ENCODE results near the gene HEPH.

The HEPH gene

DNA sequence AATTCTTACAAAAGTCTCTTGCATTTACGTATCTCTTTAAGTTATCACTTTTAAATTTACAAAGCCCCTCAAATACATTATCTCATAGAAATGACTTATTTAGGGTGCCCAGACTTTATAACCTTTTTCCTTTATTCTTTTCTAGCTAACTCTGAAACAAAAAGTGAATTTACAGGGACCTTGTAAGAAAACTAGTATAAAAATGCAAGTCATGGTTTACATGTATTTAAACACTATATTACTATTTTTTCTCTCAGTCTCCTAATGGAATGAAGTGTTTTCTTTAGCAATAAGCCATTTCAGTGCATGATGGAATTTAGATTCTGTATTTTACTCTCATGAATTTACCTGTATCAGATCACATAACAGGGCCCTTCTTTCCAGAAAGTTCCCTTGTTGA is 14.5 kb upstream of the HEPH start:
- DNase-seq (ENCODE audit: low read depth), result no peak
- H3K4me3 ChIP-seq (ENCODE audit: low read depth, low read length), result no peak overlapping the region
- TF ChIP-seq, protein P1, sequence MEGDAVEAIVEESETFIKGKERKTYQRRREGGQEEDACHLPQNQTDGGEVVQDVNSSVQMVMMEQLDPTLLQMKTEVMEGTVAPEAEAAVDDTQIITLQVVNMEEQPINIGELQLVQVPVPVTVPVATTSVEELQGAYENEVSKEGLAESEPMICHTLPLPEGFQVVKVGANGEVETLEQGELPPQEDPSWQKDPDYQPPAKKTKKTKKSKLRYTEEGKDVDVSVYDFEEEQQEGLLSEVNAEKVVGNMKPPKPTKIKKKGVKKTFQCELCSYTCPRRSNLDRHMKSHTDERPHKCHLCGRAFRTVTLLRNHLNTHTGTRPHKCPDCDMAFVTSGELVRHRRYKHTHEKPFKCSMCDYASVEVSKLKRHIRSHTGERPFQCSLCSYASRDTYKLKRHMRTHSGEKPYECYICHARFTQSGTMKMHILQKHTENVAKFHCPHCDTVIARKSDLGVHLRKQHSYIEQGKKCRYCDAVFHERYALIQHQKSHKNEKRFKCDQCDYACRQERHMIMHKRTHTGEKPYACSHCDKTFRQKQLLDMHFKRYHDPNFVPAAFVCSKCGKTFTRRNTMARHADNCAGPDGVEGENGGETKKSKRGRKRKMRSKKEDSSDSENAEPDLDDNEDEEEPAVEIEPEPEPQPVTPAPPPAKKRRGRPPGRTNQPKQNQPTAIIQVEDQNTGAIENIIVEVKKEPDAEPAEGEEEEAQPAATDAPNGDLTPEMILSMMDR (IDR thresholded peaks at IDR 0.05; ENCODE audit: low read depth, low read length, missing control alignments), result no peak

DNA sequence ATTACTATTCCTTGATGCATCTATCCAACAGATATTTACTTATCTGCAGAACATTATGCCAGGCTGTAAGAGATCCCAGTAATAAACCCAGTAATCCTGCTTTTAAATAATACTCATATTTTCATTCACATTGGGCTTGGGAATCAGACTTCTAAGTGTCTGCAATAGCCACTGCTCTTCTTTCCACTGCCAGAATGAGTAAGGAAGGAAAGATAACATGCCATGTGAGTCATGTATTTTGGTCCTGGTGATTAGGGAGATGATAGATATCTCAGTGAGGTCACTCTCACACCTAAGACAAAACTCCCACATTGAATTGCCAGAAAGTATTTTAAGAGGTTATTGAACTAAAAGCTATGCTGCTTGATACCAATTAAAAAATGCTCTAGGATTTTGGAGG is 13.9 kb upstream of the HEPH start:
- TF ChIP-seq, protein P1 (IDR thresholded peaks at IDR 0.05; ENCODE audit: low read depth, low read length, missing control alignments), result no peak
- DNase-seq (ENCODE audit: low read depth), result no peak

DNA sequence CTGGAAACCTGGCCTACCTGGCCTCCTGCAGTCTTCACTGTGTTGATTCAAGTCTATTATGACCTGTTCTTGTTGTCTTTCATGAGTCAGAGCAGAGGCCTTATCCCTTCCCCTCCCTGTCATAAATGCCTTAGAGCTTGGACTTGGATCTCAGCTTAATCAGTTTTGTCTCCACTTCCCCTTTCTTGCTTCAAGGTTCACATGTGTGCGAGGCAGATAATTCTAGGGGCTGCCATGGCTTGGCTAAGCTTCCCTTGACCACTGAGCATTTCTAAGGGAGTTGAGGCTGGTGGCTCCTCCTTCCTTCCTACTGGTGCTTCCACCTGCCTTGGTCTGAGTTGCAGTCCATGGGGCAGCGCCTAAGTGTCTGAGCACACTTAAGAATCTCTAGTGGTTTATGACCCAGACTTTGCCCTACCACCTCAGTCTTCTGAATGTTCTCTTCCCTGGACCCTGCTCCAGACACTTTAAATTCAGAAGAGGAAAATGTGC is 1.7 kb upstream of the HEPH start:
- no peak overlapping the region for H3K4me3 ChIP-seq (ENCODE audit: low read depth, low read length)
- no peak for DNase-seq (ENCODE audit: low read depth)
- TF ChIP-seq, protein P1 (IDR thresholded peaks at IDR 0.05; ENCODE audit: low read depth, low read length, missing control alignments), result no peak

More for the DNA sequence above, 13.9 kb upstream of the HEPH start:
- H3K4me3 ChIP-seq (ENCODE audit: low read depth, low read length), result no peak overlapping the region

DNA sequence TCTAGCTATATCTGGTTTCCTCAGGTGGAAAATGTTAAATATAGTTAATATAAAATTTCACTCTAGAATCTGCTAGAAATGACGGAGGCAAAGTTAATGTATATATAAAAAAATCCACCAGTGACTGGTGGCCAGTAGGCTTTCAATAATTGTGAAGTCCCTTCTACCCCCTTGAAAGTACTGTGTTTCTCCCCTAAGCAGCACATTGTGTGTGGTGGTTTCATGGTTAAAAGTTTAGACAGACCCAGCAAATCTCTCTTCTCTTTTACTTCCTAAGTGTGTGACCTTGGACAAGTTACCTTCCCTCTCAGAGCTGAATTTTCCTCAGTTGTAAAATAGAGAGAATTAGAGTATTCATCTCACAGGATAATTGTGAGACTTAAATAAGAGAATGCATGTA is 600 bp upstream of the HEPH start:
- no peak overlapping the region for H3K4me3 ChIP-seq (ENCODE audit: low read depth, low read length)
- TF ChIP-seq, protein P1 (IDR thresholded peaks at IDR 0.05; ENCODE audit: low read depth, low read length, missing control alignments), result no peak
- no peak for DNase-seq (ENCODE audit: low read depth)

DNA sequence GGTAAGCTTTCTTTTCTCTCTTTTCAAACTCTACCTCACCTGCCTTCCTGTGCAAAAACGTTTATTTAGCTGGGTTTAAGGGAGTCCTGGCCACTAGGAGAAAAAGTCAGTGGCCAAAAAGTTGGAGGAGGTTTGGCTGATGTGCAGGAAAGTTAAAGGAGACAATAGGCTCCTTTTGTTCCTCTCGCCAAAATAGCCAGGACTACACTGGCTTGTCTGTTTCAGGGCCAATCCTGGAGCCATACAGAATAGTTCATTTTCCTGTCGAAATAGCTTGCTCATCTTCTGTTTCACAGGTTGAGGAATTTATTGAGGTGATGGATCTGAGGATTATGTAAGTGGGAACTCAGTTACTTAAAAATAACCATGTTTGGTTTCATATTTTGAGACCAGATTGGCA is 423 bp downstream of the HEPH start:
- no peak for DNase-seq (ENCODE audit: low read depth)
- H3K4me3 ChIP-seq (ENCODE audit: low read depth, low read length), result no peak overlapping the region
- TF ChIP-seq, protein P1 (IDR thresholded peaks at IDR 0.05; ENCODE audit: low read depth, low read length, missing control alignments), result no peak

DNA sequence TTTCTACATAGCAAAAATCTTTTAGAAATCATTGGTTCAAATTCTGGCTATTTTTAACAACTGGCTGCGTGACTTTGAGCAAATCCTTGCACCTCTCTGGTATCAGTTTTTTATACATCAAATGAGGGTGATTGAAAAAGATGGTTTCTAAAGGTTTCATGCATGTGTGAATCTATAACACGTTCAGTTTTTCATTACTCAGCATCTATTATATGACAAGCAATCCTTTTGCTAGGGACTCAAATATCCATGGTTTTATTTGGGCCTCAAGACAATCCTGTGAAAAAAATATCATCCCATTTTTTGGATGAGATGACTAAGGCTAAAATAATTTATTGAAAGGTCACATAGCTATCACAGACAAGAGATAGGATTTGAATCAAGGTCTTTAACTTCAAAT is 884 bp downstream of the HEPH start:
- no peak overlapping the region for H3K4me3 ChIP-seq (ENCODE audit: low read depth, low read length)
- TF ChIP-seq, protein P1 (IDR thresholded peaks at IDR 0.05; ENCODE audit: low read depth, low read length, missing control alignments), result no peak
- DNase-seq (ENCODE audit: low read depth), result no peak

DNA sequence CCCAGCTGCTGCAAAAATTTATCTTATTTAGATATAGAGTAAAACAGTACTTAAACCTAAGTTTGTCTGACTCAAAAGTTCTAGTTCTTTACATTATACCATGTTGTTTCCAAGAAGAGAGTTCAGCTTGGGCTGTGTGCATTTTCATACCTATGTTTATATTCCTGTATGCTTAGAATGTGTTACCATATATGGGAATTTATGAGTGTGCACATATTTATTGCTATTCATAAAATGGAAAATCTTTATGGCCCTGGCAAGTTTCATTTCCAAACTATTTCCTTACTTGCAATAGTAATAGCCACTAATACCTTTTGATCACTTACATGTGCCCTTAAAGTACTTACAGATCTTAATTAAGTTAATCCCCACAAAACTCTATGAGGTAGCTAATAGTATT is 2.6 kb downstream of the HEPH start:
- DNase-seq (ENCODE audit: low read depth), result no peak
- H3K4me3 ChIP-seq (ENCODE audit: low read depth, low read length), result no peak overlapping the region
- TF ChIP-seq, protein P1 (IDR thresholded peaks at IDR 0.05; ENCODE audit: low read depth, low read length, missing control alignments), result no peak
